Dedifferentiated amniotic fluid mesenchymal stem cell (primary cell): Measurements from ENCODE around the gene DHX16.
A peak's percentile ranks its signal among the peaks of the same experiment; 100 is the strongest.

ENCODE experiments used
- DNase-seq: peaks from one replicate; pipeline ENCODE4 v3.0.0-alpha.2; 2016; ENCODE audit errors: extremely low spot score

DHX16 gene

DNA sequence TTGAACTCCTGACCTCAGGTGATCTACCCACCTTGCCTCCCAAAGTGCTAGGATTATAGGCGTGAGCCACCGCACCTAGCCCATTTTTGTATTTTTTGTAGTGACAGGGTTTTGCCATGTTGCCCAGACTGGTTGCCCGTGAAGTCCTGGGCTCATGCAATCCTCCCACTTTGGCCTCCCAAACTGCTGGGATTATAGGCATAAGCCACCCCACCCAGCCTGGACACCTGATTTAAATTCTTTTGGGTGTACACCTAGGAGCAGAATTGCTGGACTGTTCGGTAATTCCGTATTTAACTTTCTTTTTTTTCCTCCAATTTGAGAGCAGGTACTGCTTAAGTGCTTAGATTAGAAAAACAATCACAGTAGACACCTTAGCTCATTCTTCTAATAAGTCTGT is 23.6 kb upstream of the DHX16 start:
- no peak for DNase-seq

DNA sequence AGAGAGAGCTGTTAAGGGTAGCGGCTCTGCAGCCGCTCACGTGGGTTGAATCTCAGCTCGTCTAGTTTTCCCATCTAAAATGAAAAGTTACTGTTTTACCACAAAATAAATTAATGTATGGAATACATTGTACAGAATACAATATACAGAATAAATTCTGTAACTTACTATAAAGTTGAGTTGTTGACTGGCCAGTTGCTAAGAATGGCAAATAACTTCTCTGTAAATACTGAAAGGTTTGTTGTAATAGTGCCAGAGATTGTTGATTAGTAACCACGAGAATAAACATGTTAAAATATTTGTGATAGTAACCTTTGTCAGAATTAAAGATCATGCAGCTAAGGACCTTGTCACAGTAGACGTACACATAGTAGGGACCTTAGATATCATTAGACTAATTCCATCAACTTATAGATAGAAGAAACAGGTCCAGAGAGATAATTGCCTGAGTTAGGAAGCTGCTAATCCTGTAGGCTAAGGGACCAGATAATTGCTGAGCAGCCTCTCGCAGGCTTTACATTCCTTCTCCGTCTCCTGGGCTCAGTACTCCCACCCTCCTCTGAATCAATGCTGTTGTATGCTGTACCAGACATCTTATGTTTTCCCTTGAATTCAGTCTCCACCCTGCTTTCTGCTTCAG is 18.5 kb upstream of the DHX16 start:
- DNase-seq: no peak

DNA sequence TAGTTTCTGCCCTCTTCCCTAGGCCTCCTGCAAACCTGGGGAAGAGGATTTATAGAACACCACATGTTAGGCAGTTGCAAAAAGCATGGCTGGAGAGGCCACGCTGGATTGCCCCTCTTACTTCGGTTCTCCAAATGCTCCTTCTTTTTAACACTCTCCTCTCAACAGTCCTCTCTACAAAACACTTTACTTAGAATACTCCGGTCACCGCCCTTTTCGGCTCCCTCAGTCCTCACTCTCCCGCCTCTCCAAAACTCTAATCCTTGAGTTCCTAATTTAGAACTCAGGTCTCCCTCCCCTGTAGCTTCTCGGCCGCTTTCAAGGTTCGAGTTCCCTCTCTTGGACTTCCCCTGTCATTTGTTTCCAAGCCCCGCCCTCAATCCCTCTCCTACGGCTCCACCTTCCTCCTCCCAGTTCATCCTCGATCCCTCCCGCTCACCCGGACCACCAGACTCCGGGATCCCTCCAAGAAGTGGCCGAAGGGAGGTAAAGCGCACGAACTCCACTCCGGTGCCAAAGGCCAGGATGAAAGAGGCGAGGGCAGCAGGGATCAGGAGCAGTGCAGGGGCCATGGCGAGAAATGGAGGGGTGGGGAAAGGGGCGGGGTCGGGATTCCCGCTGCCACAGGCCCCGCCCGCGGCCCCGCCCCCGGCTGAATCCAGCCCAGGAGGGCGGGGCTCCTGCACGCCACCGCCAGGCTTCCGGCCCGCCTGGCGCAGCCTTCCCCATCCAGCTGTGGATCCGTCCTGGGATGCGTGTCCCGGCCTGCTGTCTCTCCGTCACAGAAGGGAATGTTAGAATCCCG is 17.8 kb upstream of the DHX16 start, which contains the start of gene NRM:
Gene NRM (minus strand): TSS at position 582 of the 805 bp plus-strand sequence. CDS start 10 bp downstream, at position 572.
- peak; percentile 88 for DNase-seq

GRCh38 chr6:30689985-30690384 is 17.2 kb upstream of the DHX16 start:
- no peak for DNase-seq

- DNase-seq: no peak
Observed at GRCh38 chr6:30689022-30689865, 16.4 kb upstream of the DHX16 start.

- DNase-seq: no peak
Observed at GRCh38 chr6:30688569-30688968, 15.8 kb upstream of the DHX16 start.

DNA sequence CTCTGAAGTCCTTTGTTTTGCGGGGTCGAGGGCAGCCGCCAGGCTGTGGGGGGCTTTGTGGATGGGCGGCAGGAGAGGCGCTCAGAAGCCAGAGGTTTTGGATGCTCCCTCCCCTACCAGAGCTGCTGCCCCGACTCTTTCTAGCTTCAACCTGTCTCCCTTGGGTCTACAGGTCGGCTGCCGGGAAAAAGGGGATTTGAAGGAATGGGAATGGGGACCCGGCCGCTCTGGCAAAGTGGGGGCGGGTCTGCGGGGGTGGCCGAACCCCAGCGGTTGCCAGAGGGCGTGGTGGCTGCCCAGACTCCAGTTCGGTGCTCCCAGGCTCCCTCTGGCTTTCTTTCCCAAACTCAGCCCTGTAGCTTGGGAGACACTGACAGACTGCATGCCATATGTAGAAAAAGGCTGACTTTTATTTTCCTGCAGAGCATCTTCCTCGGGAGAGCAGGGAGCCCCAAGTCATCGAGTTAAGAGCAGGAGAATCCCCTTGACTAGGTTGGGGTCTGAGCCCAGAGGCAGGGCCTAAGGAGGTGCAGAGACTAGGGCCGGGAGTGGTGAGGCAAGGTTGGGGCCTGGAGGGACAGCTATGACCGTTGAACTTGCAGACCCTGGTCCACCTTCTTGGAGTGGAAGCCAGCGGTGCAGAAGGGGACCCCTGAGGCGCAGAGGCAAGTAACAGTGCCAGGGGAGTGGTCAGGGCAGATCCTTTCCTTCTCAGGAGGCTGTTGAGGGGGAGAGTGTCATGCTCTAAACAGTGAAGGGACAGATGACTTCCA is 15.0 kb upstream of the DHX16 start:
- DNase-seq: no peak

GRCh38 chr6:30686908-30687658 is 14.3 kb upstream of the DHX16 start:
- DNase-seq: peak; percentile 92

- no peak for DNase-seq
Observed at GRCh38 chr6:30686009-30686907, 13.5 kb upstream of the DHX16 start, which contains the start of gene PPP1R18. TSS of gene PPP1R18 (minus strand) at chr6:30686645. CDS start at chr6:30686018, 627 bp downstream.

DNA sequence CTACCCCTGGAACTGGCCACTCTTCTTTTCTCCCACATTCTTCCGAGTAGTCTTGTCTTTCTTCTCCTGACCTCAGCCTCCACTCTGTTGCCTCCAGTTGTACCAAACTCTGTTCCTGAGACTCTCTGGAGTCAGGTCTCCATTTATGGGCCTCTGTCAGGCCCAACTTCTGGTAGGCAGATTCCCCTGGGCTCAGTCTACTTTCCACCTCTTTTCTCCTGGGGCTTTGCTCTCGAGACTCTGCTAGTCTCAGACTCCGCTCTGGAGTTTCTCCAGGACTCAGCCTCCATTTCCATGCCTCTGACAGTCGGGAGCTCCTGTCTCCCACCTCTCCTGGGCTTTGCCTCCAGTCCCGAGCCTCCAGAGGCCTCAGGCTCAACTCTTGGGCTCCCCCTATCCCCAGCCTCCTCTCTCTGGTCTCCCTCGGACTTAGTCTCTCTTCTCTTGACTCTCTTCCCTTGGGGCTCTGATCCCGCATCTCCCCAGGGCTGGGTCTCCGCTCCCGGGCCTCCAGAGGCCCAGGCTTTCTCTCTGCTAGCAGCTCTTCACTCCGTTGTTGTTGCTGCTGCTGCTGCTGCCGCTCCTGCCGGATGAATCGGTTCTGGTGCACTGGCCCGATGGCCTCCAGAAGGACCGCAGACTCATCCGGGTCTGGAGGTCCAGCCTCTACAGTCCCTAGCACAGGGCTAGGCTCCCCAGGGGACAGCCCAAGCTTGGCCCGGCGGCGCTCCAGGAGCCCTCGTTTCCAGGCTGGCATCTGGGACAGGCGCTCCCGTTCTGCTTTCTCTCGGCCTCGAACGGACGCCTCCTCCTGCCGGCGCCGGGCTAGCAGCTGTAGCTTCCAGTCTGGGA is 12.6 kb upstream of the DHX16 start:
- DNase-seq: no peak

GRCh38 chr6:30684386-30685156 is 11.8 kb upstream of the DHX16 start:
- DNase-seq: no peak

GRCh38 chr6:30683980-30684338 is 11.2 kb upstream of the DHX16 start:
- DNase-seq: no peak

- DNase-seq: no peak
Observed at GRCh38 chr6:30683183-30683979, 10.6 kb upstream of the DHX16 start.

- peak; percentile 74 for DNase-seq
Observed at GRCh38 chr6:30682143-30683117, 9.6 kb upstream of the DHX16 start.

DNA sequence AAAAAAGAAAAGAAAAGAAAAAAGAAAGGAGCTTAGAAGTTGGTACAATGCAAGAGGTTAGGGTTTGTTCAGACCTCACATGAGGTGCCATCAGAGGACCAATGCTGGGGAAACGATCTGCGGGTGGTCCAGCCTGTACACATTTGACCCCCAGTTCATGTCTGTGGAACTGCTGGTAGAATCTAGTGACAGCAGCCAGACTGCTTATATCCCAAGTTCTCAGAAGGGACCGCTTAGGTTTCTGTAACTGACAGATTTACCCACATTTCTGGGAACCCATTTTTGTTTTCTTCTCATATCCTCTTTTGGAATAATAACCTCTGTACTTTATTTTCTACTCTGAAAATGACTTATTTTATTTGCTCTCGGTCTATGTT is 8.9 kb upstream of the DHX16 start:
- no peak for DNase-seq
